ENCODE results near the gene CAPN11.
"Not testable (repeated sequence)": the region's sequence is repeated elsewhere in the genome, so short reads cannot be mapped to it uniquely, and the experiment has no call there.

Gene CAPN11

DNA sequence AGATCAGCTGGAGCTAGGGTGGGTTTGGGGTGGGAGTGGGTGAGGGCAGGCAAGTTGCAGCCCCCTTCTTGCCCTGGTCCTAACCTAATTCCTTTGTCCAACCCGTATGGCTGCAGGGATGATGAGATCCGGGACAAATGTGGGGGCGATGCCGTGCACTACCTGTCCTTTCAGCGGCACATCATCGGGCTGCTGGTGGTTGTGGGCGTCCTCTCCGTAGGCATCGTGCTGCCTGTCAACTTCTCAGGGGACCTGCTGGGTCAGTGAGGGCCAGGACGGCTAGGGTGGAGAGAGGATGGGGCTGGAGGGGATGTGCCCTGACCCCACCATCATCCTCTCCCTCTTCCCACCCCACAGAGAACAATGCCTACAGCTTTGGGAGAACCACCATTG lies 19.3 kb upstream of the CAPN11 start:
- TF ChIP-seq, protein P1, sequence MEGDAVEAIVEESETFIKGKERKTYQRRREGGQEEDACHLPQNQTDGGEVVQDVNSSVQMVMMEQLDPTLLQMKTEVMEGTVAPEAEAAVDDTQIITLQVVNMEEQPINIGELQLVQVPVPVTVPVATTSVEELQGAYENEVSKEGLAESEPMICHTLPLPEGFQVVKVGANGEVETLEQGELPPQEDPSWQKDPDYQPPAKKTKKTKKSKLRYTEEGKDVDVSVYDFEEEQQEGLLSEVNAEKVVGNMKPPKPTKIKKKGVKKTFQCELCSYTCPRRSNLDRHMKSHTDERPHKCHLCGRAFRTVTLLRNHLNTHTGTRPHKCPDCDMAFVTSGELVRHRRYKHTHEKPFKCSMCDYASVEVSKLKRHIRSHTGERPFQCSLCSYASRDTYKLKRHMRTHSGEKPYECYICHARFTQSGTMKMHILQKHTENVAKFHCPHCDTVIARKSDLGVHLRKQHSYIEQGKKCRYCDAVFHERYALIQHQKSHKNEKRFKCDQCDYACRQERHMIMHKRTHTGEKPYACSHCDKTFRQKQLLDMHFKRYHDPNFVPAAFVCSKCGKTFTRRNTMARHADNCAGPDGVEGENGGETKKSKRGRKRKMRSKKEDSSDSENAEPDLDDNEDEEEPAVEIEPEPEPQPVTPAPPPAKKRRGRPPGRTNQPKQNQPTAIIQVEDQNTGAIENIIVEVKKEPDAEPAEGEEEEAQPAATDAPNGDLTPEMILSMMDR (IDR thresholded peaks at IDR 0.05; ENCODE audit: insufficient read depth, low read depth, low read length, missing control alignments): no peak
- H3K4me3 ChIP-seq (ENCODE audit: low read depth, low read length): no peak overlapping the region
- DNase-seq (ENCODE audit: low read depth): no peak

DNA sequence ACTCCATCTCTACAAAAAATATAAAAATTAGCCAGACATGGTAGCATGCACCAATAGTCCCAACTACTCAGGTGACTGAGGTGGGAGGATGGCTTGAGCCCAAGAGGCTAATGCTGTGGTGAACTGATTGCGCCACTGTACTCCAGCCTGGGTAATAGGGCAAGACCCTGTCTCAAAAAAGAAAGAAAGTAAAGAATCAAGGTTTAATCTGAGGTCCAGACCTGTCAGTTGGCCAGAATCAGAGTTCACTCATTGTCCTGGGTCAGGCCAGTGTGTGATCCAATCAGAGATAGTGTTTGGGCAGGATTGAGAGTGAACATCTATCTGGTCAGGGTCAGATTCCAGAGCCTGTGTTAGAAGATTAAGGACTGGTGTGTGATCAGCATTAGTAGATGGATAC lies 15.8 kb upstream of the CAPN11 start:
- TF ChIP-seq, protein P1 (IDR thresholded peaks at IDR 0.05; ENCODE audit: insufficient read depth, low read depth, low read length, missing control alignments): no peak
- no peak overlapping the region for H3K4me3 ChIP-seq (ENCODE audit: low read depth, low read length)
- DNase-seq (ENCODE audit: low read depth): no peak

DNA sequence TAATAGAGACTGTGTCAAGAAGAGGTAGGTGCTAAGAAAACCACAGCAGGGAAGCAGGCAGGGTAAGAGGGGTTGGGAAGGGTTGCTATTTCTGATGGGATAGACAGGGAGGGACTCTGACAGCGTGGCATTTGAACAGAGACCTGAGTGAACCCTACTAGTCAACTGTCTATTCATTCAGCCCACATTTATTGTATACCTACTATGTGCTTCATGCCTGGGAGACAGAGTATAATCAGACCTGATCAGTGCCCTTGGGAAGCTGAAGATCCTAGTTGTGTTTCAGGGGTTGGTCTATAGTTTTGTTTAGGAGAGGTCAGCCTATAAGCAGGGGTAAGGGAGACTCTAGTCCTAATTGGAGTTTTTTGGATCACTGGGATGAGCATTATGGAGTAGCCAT lies 14.9 kb upstream of the CAPN11 start:
- H3K4me3 ChIP-seq (ENCODE audit: low read depth, low read length): no peak overlapping the region
- TF ChIP-seq, protein P1 (IDR thresholded peaks at IDR 0.05; ENCODE audit: insufficient read depth, low read depth, low read length, missing control alignments): no peak
- DNase-seq (ENCODE audit: low read depth): no peak

DNA sequence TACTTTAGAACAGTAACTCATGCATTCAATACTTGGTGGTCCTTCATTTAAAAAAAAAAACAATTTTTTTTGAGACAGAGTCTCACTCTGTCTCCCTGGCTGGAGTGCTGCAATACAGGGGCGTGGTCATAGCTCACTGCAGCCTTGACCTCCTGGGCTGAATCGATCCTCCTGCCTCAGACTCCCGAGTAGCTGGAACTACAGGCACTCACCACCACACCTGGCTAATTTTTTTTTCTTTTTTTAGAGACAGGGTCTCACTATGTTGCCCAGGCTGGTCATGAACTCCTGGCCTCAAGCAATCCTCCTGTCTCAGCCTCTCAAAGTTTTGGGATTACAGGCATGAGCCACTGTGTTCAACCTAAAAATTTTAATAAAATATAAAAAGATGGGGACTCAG lies 14.1 kb upstream of the CAPN11 start:
- not testable (repeated sequence) for H3K4me3 ChIP-seq (ENCODE audit: low read depth, low read length); DNase-seq (ENCODE audit: low read depth)

DNA sequence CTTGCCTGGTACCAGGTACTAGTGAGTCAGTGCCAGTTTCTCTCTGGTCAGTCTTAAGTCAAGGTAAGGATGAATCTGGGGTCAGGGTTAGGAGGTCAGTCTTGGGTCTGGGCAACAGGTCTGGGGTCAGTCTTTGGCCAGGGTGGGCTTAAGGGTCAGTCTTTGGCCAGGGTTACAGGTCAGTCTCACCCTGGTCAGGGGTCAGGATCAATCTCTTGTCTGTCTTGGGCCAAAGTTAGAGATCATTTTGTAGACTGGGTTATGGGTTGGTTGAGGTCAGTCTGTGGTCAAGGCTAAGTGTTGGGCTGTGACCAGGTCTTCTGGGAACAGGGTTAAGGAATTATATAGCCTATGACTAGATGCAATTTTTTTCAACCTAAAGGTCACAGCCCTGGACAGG lies 12.8 kb upstream of the CAPN11 start:
- TF ChIP-seq, protein P1 (IDR thresholded peaks at IDR 0.05; ENCODE audit: insufficient read depth, low read depth, low read length, missing control alignments): no peak
- DNase-seq (ENCODE audit: low read depth): no peak
- no peak overlapping the region for H3K4me3 ChIP-seq (ENCODE audit: low read depth, low read length)

DNA sequence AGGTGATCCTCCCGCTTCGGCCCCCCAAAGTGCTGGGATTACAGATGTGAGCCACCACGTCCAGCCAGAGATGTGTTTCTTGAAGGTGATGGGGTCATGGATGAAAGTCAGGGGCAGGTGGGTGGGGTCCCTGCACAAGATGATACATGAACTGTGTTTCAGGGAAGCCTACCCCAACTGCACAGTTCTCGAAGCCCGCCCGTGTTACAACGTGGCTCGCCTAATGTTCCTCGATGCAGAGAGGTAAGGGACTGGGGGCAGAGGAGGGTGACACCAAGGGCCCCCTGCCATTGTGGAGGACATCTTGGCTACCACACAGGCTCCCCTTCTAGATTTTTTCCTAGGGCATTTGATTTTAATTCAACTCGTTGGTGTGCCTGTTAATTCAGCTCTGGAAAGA lies 11.9 kb upstream of the CAPN11 start:
- H3K4me3 ChIP-seq (ENCODE audit: low read depth, low read length): no peak overlapping the region
- TF ChIP-seq, protein P1 (IDR thresholded peaks at IDR 0.05; ENCODE audit: insufficient read depth, low read depth, low read length, missing control alignments): no peak
- no peak for DNase-seq (ENCODE audit: low read depth)

DNA sequence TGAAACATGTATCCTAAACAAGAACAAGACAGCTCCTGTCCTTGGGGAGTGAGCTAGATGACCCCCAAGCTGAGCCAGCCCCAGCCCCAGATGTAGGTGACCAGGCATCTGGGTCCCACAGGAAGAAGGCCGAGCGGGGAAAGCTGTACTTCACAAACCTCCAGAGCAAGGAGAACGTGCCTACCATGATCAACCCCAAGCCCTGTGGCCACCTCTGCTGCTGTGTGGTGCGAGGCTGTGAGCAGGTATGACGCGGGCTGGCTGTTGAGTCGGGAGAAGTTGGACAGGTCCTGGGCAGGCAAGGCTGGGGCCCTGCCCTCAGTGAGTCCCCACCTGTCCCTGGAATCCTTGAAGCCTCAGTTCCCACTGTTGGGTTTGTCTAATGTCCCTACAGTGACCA lies 11.4 kb upstream of the CAPN11 start:
- no peak overlapping the region for H3K4me3 ChIP-seq (ENCODE audit: low read depth, low read length)
- TF ChIP-seq, protein P1 (IDR thresholded peaks at IDR 0.05; ENCODE audit: insufficient read depth, low read depth, low read length, missing control alignments): no peak
- DNase-seq (ENCODE audit: low read depth): no peak

DNA sequence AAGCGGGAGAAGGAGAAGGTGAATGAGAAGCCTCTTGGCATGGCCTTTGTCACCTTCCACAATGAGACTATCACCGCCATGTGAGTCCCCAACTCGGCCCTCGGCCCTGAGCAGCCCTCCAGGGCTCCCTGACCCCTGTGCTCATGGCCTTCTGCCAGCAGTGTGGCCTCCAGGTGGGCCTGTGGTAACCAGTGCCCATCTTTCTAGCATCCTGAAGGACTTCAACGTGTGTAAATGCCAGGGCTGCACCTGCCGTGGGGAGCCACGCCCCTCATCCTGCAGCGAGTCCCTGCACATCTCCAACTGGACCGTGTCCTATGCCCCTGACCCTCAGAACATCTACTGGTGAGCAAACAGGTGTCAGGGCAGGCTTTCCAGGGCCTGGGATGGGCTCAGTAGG lies 10.3 kb upstream of the CAPN11 start:
- TF ChIP-seq, protein P1 (IDR thresholded peaks at IDR 0.05; ENCODE audit: insufficient read depth, low read depth, low read length, missing control alignments): no peak
- no peak overlapping the region for H3K4me3 ChIP-seq (ENCODE audit: low read depth, low read length)
- DNase-seq (ENCODE audit: low read depth): no peak

Data from GM12865 (cell line).